HCT116 (cell line): Measurements from ENCODE around the gene PNMA6A. TPM values are rescaled to one million over a fixed set of nuclear protein-coding genes. Genes with fewer than 3 reads are reported as not detected.

ENCODE experiments used
- ATAC-seq: fragments of 200-7000 bp; cut with Tn5 transposase; 2 replicates; pipeline ENCODE4 v1.9.1; 2020; ENCODE audit warnings: mild to moderate bottlenecking, moderate library complexity
- BruUV-seq: library from RNA; stranded (reverse); fragments of 400-500 nt; replicated peaks from 2 replicates; lab custom pipeline; 2021; lab: Mats Ljungman, UMichigan
- CTCF ChIA-PET: fragments of 300-600 bp; sonication (Branson Sonifier 250); formaldehyde crosslinking; loops from one replicate; lab custom pipeline; 2021; ENCODE audit warnings: antibody characterized with exemption; lab: Charles Lee
- POLR2A ChIA-PET: fragments of 300-600, 350-600 bp; sonication (Branson Sonifier 250); formaldehyde crosslinking; loops from one replicate; lab custom pipeline; 2021; ENCODE audit warnings: antibody characterized with exemption; lab: Charles Lee
- RAD21 ChIA-PET, 2 experiments: fragments of 300-600 bp; sonication (Branson Sonifier 250); formaldehyde crosslinking; loops; one replicate each; lab custom pipeline; 2023; ENCODE audit warnings: low total read pairs in 2 of 2; ENCODE audit not compliant: uncharacterized antibody in 2 of 2, unreplicated experiment in 2 of 2, low non-redundant PET in 1 of 2; lab: Charles Lee
- DNase-seq: peaks from one replicate; pipeline ENCODE4 v3.0.0-alpha.2; 2010; ENCODE audit warnings: low read depth, low spot score
- H2AFZ ChIP-seq: fragments of 200-600 bp; shearing (Covaris generic), sonication (generic); 2 replicates; pipeline ENCODE4 v1.6.1; 2017; ENCODE audit warnings: low read depth, mixed run types, mixed read lengths, antibody characterized with exemption, low read length; ENCODE audit not compliant: poor library complexity, severe bottlenecking
- H3K27ac ChIP-seq: 2 replicates; pipeline ENCODE4 v1.5.1; 2012; ENCODE audit warnings: low read depth, low read length
- H3K27me3 ChIP-seq: fragments of 200-600 bp; sonication (generic); 2 replicates; pipeline ENCODE4 v1.6.1; 2016; ENCODE audit warnings: mixed run types, low read length, mixed read lengths; ENCODE audit not compliant: insufficient read depth
- H3K36me3 ChIP-seq, 2 experiments: fragments of 200-500 bp in 1 of 2; fragments of 200-600 bp in 1 of 2; sonication (Bioruptor generic) in 1 of 2; sonication (generic) in 1 of 2; 2 replicates each; pipeline versions ENCODE4 v1.5.1 to v1.6.1; 2014 to 2016; ENCODE audit warnings: low read length in 2 of 2, inconsistent platforms in 1 of 2, mixed read lengths in 1 of 2, mixed run types in 1 of 2; ENCODE audit not compliant: insufficient read depth in 2 of 2, control insufficient read depth in 1 of 2
- H3K4me1 ChIP-seq, 2 experiments: fragments of 200-600 bp in 1 of 2; sonication (generic) in 1 of 2; 2 replicates each; pipeline versions ENCODE4 v1.5.1 to v1.6.1; 2012 to 2017; ENCODE audit warnings: low read length in 2 of 2, inconsistent platforms in 1 of 2, mild to moderate bottlenecking in 1 of 2, mixed read lengths in 1 of 2, mixed run types in 1 of 2, moderate library complexity in 1 of 2; ENCODE audit not compliant: insufficient read depth in 2 of 2, control insufficient read depth in 1 of 2
- H3K4me2 ChIP-seq: fragments of 200-600 bp; sonication (generic); 2 replicates; pipeline ENCODE4 v1.6.1; 2017; ENCODE audit warnings: mixed run types, low read length, mixed read lengths
- H3K4me3 ChIP-seq, 2 experiments: fragments of 200-600 bp in 1 of 2; sonication (generic) in 1 of 2; replicated peaks in 1 of 2; 2 replicates each; pipeline ENCODE4 v1.5.1; 2011 to 2016; ENCODE audit warnings: low read length in 2 of 2, control low read depth in 1 of 2, low read depth in 1 of 2, mild to moderate bottlenecking in 1 of 2, mixed read lengths in 1 of 2, mixed run types in 1 of 2
- H3K79me2 ChIP-seq: fragments of 200-600 bp; sonication (generic); 2 replicates; pipeline ENCODE4 v1.6.1; 2017; ENCODE audit warnings: mild to moderate bottlenecking, mixed run types, low read length, moderate library complexity, mixed read lengths; ENCODE audit not compliant: insufficient read depth
- H3K9ac ChIP-seq: fragments of 200-600 bp; sonication (generic); 2 replicates; pipeline ENCODE4 v1.6.1; 2016; ENCODE audit warnings: low read length, mixed read lengths
- H3K9me2 ChIP-seq: fragments of 200-600 bp; sonication (generic), shearing (Covaris generic); 2 replicates; pipeline ENCODE4 v1.6.1; 2017; ENCODE audit warnings: mixed run types, mild to moderate bottlenecking, moderate library complexity; ENCODE audit not compliant: insufficient read depth
- H3K9me3 ChIP-seq, 2 experiments: fragments of 200-500 bp in 1 of 2; fragments of 200-600 bp in 1 of 2; sonication (Bioruptor generic) in 1 of 2; sonication (generic) in 1 of 2; 2 replicates each; pipeline ENCODE4 v1.6.1; 2014 to 2017; ENCODE audit warnings: low read length in 2 of 2, mixed read lengths in 2 of 2, inconsistent platforms in 1 of 2, low read depth in 1 of 2, mild to moderate bottlenecking in 1 of 2, mixed run types in 1 of 2, moderate library complexity in 1 of 2; ENCODE audit not compliant: control insufficient read depth in 1 of 2, insufficient read depth in 1 of 2
- H4K20me1 ChIP-seq: fragments of 200-600 bp; sonication (generic), shearing (Covaris generic); 2 replicates; pipeline ENCODE4 v1.6.1; 2017; ENCODE audit warnings: mixed run types, mild to moderate bottlenecking, moderate library complexity; ENCODE audit not compliant: insufficient read depth
- ATF3 ChIP-seq: IDR thresholded peaks from 2 replicates; pipeline ENCODE4 v1.6.1; 2012
- CBX3 ChIP-seq: IDR thresholded peaks from 2 replicates; pipeline ENCODE4 v1.6.1; 2012; ENCODE audit warnings: low read depth
- CEBPB ChIP-seq: IDR thresholded peaks from 2 replicates; pipeline ENCODE4 v1.6.1; 2012; ENCODE audit warnings: low read depth
- EGR1 ChIP-seq: IDR thresholded peaks from 2 replicates; pipeline ENCODE4 v1.6.1; 2012; ENCODE audit warnings: low read depth
- EZH2phosphoT487 ChIP-seq: fragments of 200-600 bp; IDR thresholded peaks from 2 replicates; pipeline ENCODE4 v1.6.1; 2018; ENCODE audit warnings: antibody characterized with exemption, borderline replicate concordance
- FOSL1 ChIP-seq: IDR thresholded peaks from 2 replicates; pipeline ENCODE4 v1.6.1; 2012; ENCODE audit warnings: low read depth
- MAX ChIP-seq: IDR thresholded peaks from 2 replicates; pipeline ENCODE4 v1.6.1; 2012
- POLR2A ChIP-seq: IDR thresholded peaks from 2 replicates; pipeline ENCODE4 v1.7.0; 2011; ENCODE audit warnings: borderline replicate concordance; ENCODE audit not compliant: insufficient read depth, insufficient read length; ENCODE audit errors: extremely low read depth
- POLR2AphosphoS5 ChIP-seq: IDR thresholded peaks from 2 replicates; pipeline ENCODE4 v1.6.1; 2011; ENCODE audit warnings: mild to moderate bottlenecking, low read depth, low read length, moderate library complexity
- RAD21 ChIP-seq: IDR thresholded peaks from 2 replicates; pipeline ENCODE4 v1.6.1; 2012; ENCODE audit warnings: low read depth, mild to moderate bottlenecking
- REST ChIP-seq: IDR thresholded peaks from 2 replicates; pipeline ENCODE4 v1.6.1; 2012; ENCODE audit warnings: low read depth
- SIN3A ChIP-seq: IDR thresholded peaks from 2 replicates; pipeline ENCODE4 v1.6.1; 2012; ENCODE audit warnings: low read depth
- SP1 ChIP-seq: IDR thresholded peaks from 2 replicates; pipeline ENCODE4 v1.6.1; 2012; ENCODE audit warnings: low read depth
- SRF ChIP-seq: IDR thresholded peaks from 2 replicates; pipeline ENCODE4 v1.6.1; 2012; ENCODE audit warnings: low read depth
- TCF7L2 ChIP-seq: IDR thresholded peaks from 2 replicates; pipeline ENCODE4 v1.7.0; 2011; ENCODE audit warnings: borderline replicate concordance, inconsistent platforms; ENCODE audit not compliant: insufficient read depth, insufficient read length; ENCODE audit errors: extremely low read depth
- YY1 ChIP-seq: IDR thresholded peaks from 2 replicates; pipeline ENCODE4 v1.6.1; 2011; ENCODE audit warnings: low read length, low read depth, moderate library complexity, mild to moderate bottlenecking; ENCODE audit not compliant: insufficient replicate concordance; ENCODE audit errors: extremely low read depth
- ZFX ChIP-seq: fragments of 450-650 bp; IDR thresholded peaks from 2 replicates; pipeline ENCODE4 v1.6.1; 2017
- intact Hi-C: fragments of 100-400 bp; cut with micrococcal nuclease; formaldehyde crosslinking; loops from 2 replicates; pipeline ENCODE4 v1.10.0; 2022
- total RNA-seq: library from RNA; stranded (reverse); gene quantifications from one replicate; pipeline ENCODE4 v1.2.1, GENCODE V29; 2021; ENCODE audit not compliant: unreplicated experiment

PNMA6A gene
- total RNA-seq, 1 experiment from 2014 or later, result not detected

GRCh38 chrX:153055871-153056749 is 16.1 kb upstream of the PNMA6A start, which contains the start of gene PNMA3:
TSS of gene PNMA3 (plus strand) at chrX:153056470. CDS start at chrX:153057056, 586 bp downstream.
- no peaks in the 10 kb centered on the region for H3K9me2 ChIP-seq
- no peaks in the 10 kb centered on the region for H3K4me1 ChIP-seq
- H3K79me2 ChIP-seq, result no peaks in the 10 kb centered on the region
- ATAC-seq, result no peak
- H3K27me3 ChIP-seq, result no peaks in the 10 kb centered on the region
- H2AFZ ChIP-seq, result no peak within 1 kb of the TSS
- ChIA-PET RAD21 (no interaction called here), CTCF (no interaction called here), POLR2A (no interaction called here)
- DNase-seq, result no peak
- no peak for TF ChIP-seq SRF
- no peak for TF ChIP-seq ATF3
- no peak for TF ChIP-seq POLR2A
- TF ChIP-seq REST, result no peak
- TF ChIP-seq TCF7L2, result no peak
- TF ChIP-seq SP1, result no peak
- no peak for TF ChIP-seq POLR2AphosphoS5
- no peak for TF ChIP-seq EGR1
- no peak for TF ChIP-seq EZH2phosphoT487
- no peak for TF ChIP-seq CEBPB
- no peak for TF ChIP-seq MAX
- TF ChIP-seq ZFX, result no peak
- TF ChIP-seq YY1, result no peak
- no peak for TF ChIP-seq RAD21
- TF ChIP-seq SIN3A, result no peak
- TF ChIP-seq CBX3, result no peak
- no peak for TF ChIP-seq FOSL1
- no peak within 1 kb of the TSS for H3K4me3 ChIP-seq
- H3K9me3 ChIP-seq, result no peaks in the 10 kb centered on the region
- H3K4me2 ChIP-seq, result no peak within 1 kb of the TSS
- no peak within 1 kb of the TSS for H3K27ac ChIP-seq
- no peaks in the 10 kb centered on the region for H3K36me3 ChIP-seq
- no TSS peak for BruUV-seq
- no peaks in the 10 kb centered on the region for H4K20me1 ChIP-seq
- intact Hi-C loops, result no loop called here
- no peak within 1 kb of the TSS for H3K9ac ChIP-seq
